BLaER1 treated with 17β-estradiol and CSF1 and Interleukin-3, amounts not matched to agents 10 nM and 100 nM (cell line): Measurements from ENCODE around the gene EFNA5.

Experiments
- H3K27ac ChIP-seq, 11 experiments: shearing (Covaris generic); formaldehyde crosslinking; 2 replicates each; pipeline ENCODE4 v1.8.1; 2022
- H3K27me3 ChIP-seq, 11 experiments: shearing (Covaris generic); formaldehyde crosslinking; 2 replicates each; pipeline ENCODE4 v1.8.1; 2022
- H3K36me3 ChIP-seq, 11 experiments: shearing (Covaris generic); formaldehyde crosslinking; 2 replicates each; pipeline ENCODE4 v1.8.1; 2022
- H3K4me1 ChIP-seq, 10 experiments: shearing (Covaris generic); formaldehyde crosslinking; 2 replicates each; pipeline ENCODE4 v1.8.1; 2022
- H3K4me2 ChIP-seq, 11 experiments: shearing (Covaris generic); formaldehyde crosslinking; 2 replicates each; pipeline ENCODE4 v1.8.1; 2022
- H3K4me3 ChIP-seq, 10 experiments: shearing (Covaris generic); formaldehyde crosslinking; 2 replicates each; pipeline ENCODE4 v1.8.1; 2022
- H3K9ac ChIP-seq, 11 experiments: shearing (Covaris generic); formaldehyde crosslinking; 2 replicates each; pipeline ENCODE4 v1.8.1; 2022
- H3K9me3 ChIP-seq, 11 experiments: shearing (Covaris generic); formaldehyde crosslinking; replicated peaks in 1 of 11; 2 replicates each; pipeline ENCODE4 v1.8.1; 2022
- H4K20me1 ChIP-seq, 11 experiments: shearing (Covaris generic); formaldehyde crosslinking; 2 replicates each; pipeline ENCODE4 v1.8.1; 2022
- Cebpa-rat ChIP-seq, 11 experiments: shearing (Covaris generic); IDR thresholded peaks; 2 replicates each; pipeline ENCODE4 v1.8.1; 2022

EFNA5 gene

GRCh38 chr5:107532169-107532878, 138.4 kb downstream of the EFNA5 start:
- H3K9ac ChIP-seq = no peak overlapping the region
- H3K4me3 ChIP-seq = no peak overlapping the region
- H3K27ac ChIP-seq = no peak overlapping the region
- H4K20me1 ChIP-seq = no peaks in the 10 kb centered on the region
- H3K4me2 ChIP-seq = no peak overlapping the region
- H3K36me3 ChIP-seq = no peaks in the 10 kb centered on the region
- no peaks in the 10 kb centered on the region for H3K4me1 ChIP-seq
- no peaks in the 10 kb centered on the region for H3K27me3 ChIP-seq
- no peak for TF ChIP-seq Cebpa-rat (IDR thresholded peaks at IDR 0.05)
- H3K9me3 ChIP-seq = no peaks in the 10 kb centered on the region

DNA sequence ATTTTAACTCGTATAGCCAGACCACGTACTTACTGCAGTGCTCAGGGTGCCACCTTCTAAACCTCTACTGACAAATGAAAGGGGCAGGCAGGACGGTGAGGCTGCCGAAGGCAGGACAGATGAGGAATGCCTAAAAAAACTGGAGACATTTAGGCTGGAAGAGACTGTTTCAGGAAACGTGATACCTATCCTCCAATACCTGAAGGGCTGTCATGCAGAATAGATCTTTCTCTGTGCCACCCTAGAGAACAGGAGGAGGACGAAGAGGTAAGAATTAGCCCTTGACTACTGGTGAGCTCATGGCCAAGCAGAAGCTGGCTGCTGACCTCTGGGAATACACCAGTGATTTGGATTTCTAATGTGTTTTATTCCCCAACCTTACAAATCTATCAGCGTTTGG, 139.4 kb downstream of the EFNA5 start:
- TF ChIP-seq Cebpa-rat (IDR thresholded peaks at IDR 0.05) = no peak
- no peak overlapping the region for H3K4me2 ChIP-seq
- H4K20me1 ChIP-seq = no peaks in the 10 kb centered on the region
- H3K4me3 ChIP-seq = no peak overlapping the region
- no peaks in the 10 kb centered on the region for H3K9me3 ChIP-seq
- H3K4me1 ChIP-seq = no peaks in the 10 kb centered on the region
- H3K36me3 ChIP-seq = no peaks in the 10 kb centered on the region
- no peaks in the 10 kb centered on the region for H3K27me3 ChIP-seq
- H3K9ac ChIP-seq = no peak overlapping the region
- H3K27ac ChIP-seq = no peak overlapping the region

GRCh38 chr5:107529618-107530017, 141.1 kb downstream of the EFNA5 start:
- no peak for TF ChIP-seq Cebpa-rat (IDR thresholded peaks at IDR 0.05)
- no peak overlapping the region for H3K9ac ChIP-seq
- no peaks in the 10 kb centered on the region for H3K9me3 ChIP-seq
- no peaks in the 10 kb centered on the region for H3K4me1 ChIP-seq
- no peak overlapping the region for H3K27ac ChIP-seq
- no peak overlapping the region for H3K4me2 ChIP-seq
- H3K27me3 ChIP-seq = no peaks in the 10 kb centered on the region
- no peak overlapping the region for H3K4me3 ChIP-seq
- no peaks in the 10 kb centered on the region for H3K36me3 ChIP-seq
- no peaks in the 10 kb centered on the region for H4K20me1 ChIP-seq

GRCh38 chr5:107526270-107526937, 144.3 kb downstream of the EFNA5 start:
- H3K27me3 ChIP-seq = no peaks in the 10 kb centered on the region
- H3K4me2 ChIP-seq = no peak overlapping the region
- no peak overlapping the region for H3K4me3 ChIP-seq
- H3K9ac ChIP-seq = no peak overlapping the region
- TF ChIP-seq Cebpa-rat (IDR thresholded peaks at IDR 0.05) = no peak
- no peaks in the 10 kb centered on the region for H3K4me1 ChIP-seq
- H3K36me3 ChIP-seq = no peaks in the 10 kb centered on the region
- H3K9me3 ChIP-seq = no peaks in the 10 kb centered on the region
- H4K20me1 ChIP-seq = no peaks in the 10 kb centered on the region
- H3K27ac ChIP-seq = no peak overlapping the region

- H3K27ac ChIP-seq = no peak overlapping the region
- no peak for TF ChIP-seq Cebpa-rat (IDR thresholded peaks at IDR 0.05)
- no peaks in the 10 kb centered on the region for H4K20me1 ChIP-seq
- H3K36me3 ChIP-seq = no peaks in the 10 kb centered on the region
- H3K9me3 ChIP-seq = no peaks in the 10 kb centered on the region
- no peak overlapping the region for H3K4me3 ChIP-seq
- no peaks in the 10 kb centered on the region for H3K4me1 ChIP-seq
- no peaks in the 10 kb centered on the region for H3K27me3 ChIP-seq
- no peak overlapping the region for H3K9ac ChIP-seq
- no peak overlapping the region for H3K4me2 ChIP-seq
Observed at GRCh38 chr5:107524111-107524510, 146.6 kb downstream of the EFNA5 start.

GRCh38 chr5:107523029-107523680, 147.6 kb downstream of the EFNA5 start:
- Histone ChIP-seq H3K27me3 (no peaks in the 10 kb centered on the region), H3K9ac (no peak overlapping the region), H3K27ac (no peak overlapping the region), H3K4me1 (no peaks in the 10 kb centered on the region), H3K9me3 (no peaks in the 10 kb centered on the region), H4K20me1 (no peaks in the 10 kb centered on the region), H3K4me3 (no peak overlapping the region), H3K36me3 (no peaks in the 10 kb centered on the region), H3K4me2 (no peak overlapping the region)
- no peak for TF ChIP-seq Cebpa-rat (IDR thresholded peaks at IDR 0.05)

- no peaks in the 10 kb centered on the region for H3K9me3 ChIP-seq
- no peaks in the 10 kb centered on the region for H3K36me3 ChIP-seq
- H3K9ac ChIP-seq = no peak overlapping the region
- H3K4me2 ChIP-seq = no peak overlapping the region
- no peaks in the 10 kb centered on the region for H4K20me1 ChIP-seq
- H3K27me3 ChIP-seq = no peaks in the 10 kb centered on the region
- H3K4me3 ChIP-seq = no peak overlapping the region
- H3K27ac ChIP-seq = no peak overlapping the region
- TF ChIP-seq Cebpa-rat (IDR thresholded peaks at IDR 0.05) = no peak
- H3K4me1 ChIP-seq = no peaks in the 10 kb centered on the region
Observed at GRCh38 chr5:107522456-107522855, 148.3 kb downstream of the EFNA5 start.

GRCh38 chr5:107519900-107520354, 150.8 kb downstream of the EFNA5 start:
- Histone ChIP-seq H3K9ac (no peak overlapping the region), H3K27ac (no peak overlapping the region), H3K4me3 (no peak overlapping the region), H3K27me3 (no peaks in the 10 kb centered on the region), H3K4me2 (no peak overlapping the region), H3K36me3 (no peaks in the 10 kb centered on the region), H3K4me1 (peaks cover 0 to 11% (median 0%) of the 10 kb centered on the region in 10 experiments; a peak in 4 of 20 replicates), H3K9me3 (no peaks in the 10 kb centered on the region), H4K20me1 (no peaks in the 10 kb centered on the region)
- no peak for TF ChIP-seq Cebpa-rat (IDR thresholded peaks at IDR 0.05)

DNA sequence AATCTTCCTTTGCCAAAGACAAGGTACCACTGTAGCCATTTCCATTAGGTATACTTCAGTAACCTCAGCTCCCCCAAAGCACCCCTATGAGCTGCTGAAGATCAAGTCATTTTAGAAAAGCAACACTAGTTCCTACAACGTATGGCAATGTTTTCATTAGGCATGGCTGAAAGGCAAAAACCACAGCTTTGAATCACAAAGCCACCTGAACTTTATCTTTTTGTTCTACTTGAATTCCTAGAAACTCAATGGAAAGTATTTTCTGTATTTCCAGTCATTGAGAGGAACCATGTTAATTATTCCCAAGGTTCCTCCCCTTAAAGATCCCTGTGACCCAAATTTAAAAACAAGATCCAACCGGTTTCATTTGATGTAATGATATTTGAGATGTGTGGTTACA, 152.1 kb downstream of the EFNA5 start:
- no peaks in the 10 kb centered on the region for H3K9me3 ChIP-seq
- no peaks in the 10 kb centered on the region for H3K27me3 ChIP-seq
- no peaks in the 10 kb centered on the region for H4K20me1 ChIP-seq
- H3K9ac ChIP-seq = no peak overlapping the region
- H3K27ac ChIP-seq = no peak overlapping the region
- no peak overlapping the region for H3K4me2 ChIP-seq
- H3K4me3 ChIP-seq = no peak overlapping the region
- no peaks in the 10 kb centered on the region for H3K36me3 ChIP-seq
- peaks cover 0 to 16% (median 4%) of the 10 kb centered on the region in 10 experiments; a peak in 8 of 20 replicates for H3K4me1 ChIP-seq
- no peak for TF ChIP-seq Cebpa-rat (IDR thresholded peaks at IDR 0.05)
